Vagina (tissue), 2 donors: ENCODE data around the gene TPCN2. TPM values are rescaled to one million over a fixed set of nuclear protein-coding genes. Genes with fewer than 3 reads are reported as not detected.

ENCODE experiments used
- DNase-seq, 2 donors: peaks; one replicate each; pipeline ENCODE4 v3.0.0-alpha.2; 2017; ENCODE audit errors: extremely low spot score in 2 of 2
- H3K27ac ChIP-seq: fragments of 200-600 bp; sonication (generic); one replicate; pipeline ENCODE4 v1.5.1; 2019
- H3K27me3 ChIP-seq: fragments of 200-600 bp; sonication (generic); one replicate; pipeline ENCODE4 v1.5.1; 2019
- H3K36me3 ChIP-seq, 2 donors: fragments of 200-600 bp; sonication (generic); one replicate each; pipeline ENCODE4 v1.5.1; 2017 to 2019
- H3K4me1 ChIP-seq: fragments of 200-600 bp; sonication (generic); one replicate; pipeline ENCODE4 v1.5.1; 2019
- H3K4me3 ChIP-seq, 2 donors: fragments of 200-600 bp; sonication (generic); 1 replicate in 1 of 2; 2 replicates in 1 of 2; pipeline ENCODE4 v1.5.1; 2016 to 2019
- H3K9me3 ChIP-seq: fragments of 200-600 bp; sonication (generic); one replicate; pipeline ENCODE4 v1.5.1; 2019
- CTCF ChIP-seq, 3 experiments: fragments of 450-650 bp in 2 of 3; fragments of 200-600 bp in 1 of 3; sonication (generic) in 1 of 3; IDR thresholded peaks; one replicate each; pipeline ENCODE4 v1.5.1; 2017 to 2019; ENCODE audit warnings: antibody characterized with exemption in 3 of 3, mild to moderate bottlenecking in 2 of 3, moderate library complexity in 2 of 3
- POLR2A ChIP-seq, 2 donors: fragments of 450-650 bp; IDR thresholded peaks; one replicate each; pipeline ENCODE4 v1.6.1; 2017; ENCODE audit warnings: antibody characterized with exemption in 2 of 2, mild to moderate bottlenecking in 2 of 2, moderate library complexity in 2 of 2
- POLR2AphosphoS5 ChIP-seq, 2 donors: sonication (generic); formaldehyde crosslinking; IDR thresholded peaks; one replicate each; pipeline ENCODE4 v1.9.0; 2017; ENCODE audit warnings: antibody characterized with exemption in 2 of 2, mild to moderate bottlenecking in 2 of 2, low read depth in 1 of 2; ENCODE audit not compliant: insufficient read depth in 1 of 2
- intact Hi-C: fragments of 100-400 bp; cut with DNase I; formaldehyde crosslinking; loops from one replicate; pipeline ENCODE4 v1.15.1; 2023
- total RNA-seq: library from RNA; depleted of rRNA; stranded (reverse); fragments of >200 nt; gene quantifications from one replicate; pipeline ENCODE4 v1.2.3, GENCODE V29; 2016

The TPCN2 gene
- total RNA-seq, 1 donor from 2014 or later: 21.1 TPM

- Histone ChIP-seq H3K27me3 (no peaks in the 10 kb centered on the region), H3K36me3 (no peaks in the 10 kb centered on the region), H3K27ac (no peak overlapping the region), H3K4me3 (no peak overlapping the region), H3K9me3 (no peaks in the 10 kb centered on the region), H3K4me1 (no peaks in the 10 kb centered on the region)
- no peak for TF ChIP-seq CTCF (IDR thresholded peaks at IDR 0.05)
- no peak for TF ChIP-seq POLR2AphosphoS5 (IDR thresholded peaks at IDR 0.05; ENCODE audit: insufficient read depth in 1 of 2, low read depth in 1 of 2)
- no peak for TF ChIP-seq POLR2A (IDR thresholded peaks at IDR 0.05)
- intact Hi-C loops: no loop called here
- no peak for DNase-seq
Observed at GRCh38 chr11:69113646-69114340, 65.1 kb downstream of the TPCN2 start.

GRCh38 chr11:69114362-69114761, 65.6 kb downstream of the TPCN2 start:
- TF ChIP-seq POLR2A (IDR thresholded peaks at IDR 0.05) (no peak), POLR2AphosphoS5 (IDR thresholded peaks at IDR 0.05; ENCODE audit: insufficient read depth in 1 of 2, low read depth in 1 of 2) (no peak), CTCF (IDR thresholded peaks at IDR 0.05) (no peak)
- H3K4me1 ChIP-seq: no peaks in the 10 kb centered on the region
- intact Hi-C loops: no loop called here
- H3K4me3 ChIP-seq: no peak overlapping the region
- H3K27ac ChIP-seq: no peak overlapping the region
- H3K36me3 ChIP-seq: no peaks in the 10 kb centered on the region
- no peaks in the 10 kb centered on the region for H3K27me3 ChIP-seq
- H3K9me3 ChIP-seq: no peaks in the 10 kb centered on the region
- no peak for DNase-seq

GRCh38 chr11:69114811-69115523, 66.2 kb downstream of the TPCN2 start:
- no peak overlapping the region for H3K27ac ChIP-seq
- TF ChIP-seq POLR2A (IDR thresholded peaks at IDR 0.05) (no peak), POLR2AphosphoS5 (IDR thresholded peaks at IDR 0.05; ENCODE audit: insufficient read depth in 1 of 2, low read depth in 1 of 2) (no peak), CTCF (IDR thresholded peaks at IDR 0.05) (no peak)
- no peak for DNase-seq
- intact Hi-C loops: no loop called here
- H3K27me3 ChIP-seq: no peaks in the 10 kb centered on the region
- no peak overlapping the region for H3K4me3 ChIP-seq
- no peaks in the 10 kb centered on the region for H3K9me3 ChIP-seq
- no peaks in the 10 kb centered on the region for H3K36me3 ChIP-seq
- H3K4me1 ChIP-seq: no peaks in the 10 kb centered on the region

- no peak for DNase-seq
- Histone ChIP-seq H3K36me3 (no peaks in the 10 kb centered on the region), H3K4me1 (no peaks in the 10 kb centered on the region), H3K27me3 (no peaks in the 10 kb centered on the region), H3K9me3 (no peaks in the 10 kb centered on the region), H3K27ac (no peak overlapping the region), H3K4me3 (no peak overlapping the region)
- TF ChIP-seq POLR2A (IDR thresholded peaks at IDR 0.05) (no peak), CTCF (IDR thresholded peaks at IDR 0.05) (no peak), POLR2AphosphoS5 (IDR thresholded peaks at IDR 0.05; ENCODE audit: insufficient read depth in 1 of 2, low read depth in 1 of 2) (no peak)
- intact Hi-C loops: no loop called here
Observed at GRCh38 chr11:69115586-69116560, 67.1 kb downstream of the TPCN2 start.
